ENCODE measurements around the gene SPDEF. TPM values are rescaled to one million over a fixed set of nuclear protein-coding genes. Genes with fewer than 3 reads are reported as not detected.

Gene SPDEF
- polyA plus RNA-seq, 2 of the 4 experiments (the other 2 are of a cell fraction): 4.3 to 5.4 TPM

DNA sequence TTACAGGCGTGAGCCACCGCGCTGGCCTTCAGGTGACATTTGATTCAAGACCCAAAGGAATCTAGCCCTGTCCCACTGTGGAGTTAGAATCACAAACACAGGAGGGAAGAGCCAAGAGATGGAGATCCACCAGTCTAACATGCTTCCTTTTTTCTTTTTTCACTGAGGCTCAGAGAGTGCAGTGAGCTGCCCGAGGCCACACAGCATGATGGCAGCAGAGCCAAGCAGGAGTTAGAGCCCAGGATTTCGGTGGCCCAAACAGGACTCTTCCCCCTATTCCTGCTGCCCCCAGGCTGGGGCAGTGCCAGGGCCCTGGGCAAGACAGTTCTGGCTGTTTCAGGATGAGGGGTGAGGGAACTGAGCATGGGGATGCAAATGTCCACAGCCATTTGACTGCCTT is 8.1 kb upstream of the SPDEF start:
- CTCF ChIA-PET: interaction anchor here (1.1 kb wide), 1 partner anchor 15 kb away, joined by 3 read pairs; no protein-coding TSS in a partner anchor
- FAIRE-seq: no peak
- ATAC-seq: no peak

DNA sequence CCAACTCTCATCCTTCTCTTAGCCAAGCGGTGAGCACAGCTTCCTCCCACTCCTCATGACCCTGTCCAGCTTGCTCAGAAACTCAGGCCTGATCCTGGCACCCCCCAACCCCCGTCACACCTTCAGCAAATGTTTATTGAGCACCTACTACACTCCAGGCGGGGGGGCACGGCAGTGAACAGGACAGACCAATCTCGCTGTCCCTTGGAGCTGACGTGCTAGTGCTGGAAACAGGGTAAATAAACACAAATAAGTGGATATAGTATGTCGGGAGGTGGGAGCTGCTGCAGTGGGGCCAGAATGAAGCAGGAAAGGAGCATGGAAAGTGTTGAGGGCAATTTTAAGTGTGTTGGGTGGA is 7.4 kb upstream of the SPDEF start:
- ATAC-seq (no peak), DNase-seq (ENCODE audit: low read depth in 1 of 2, low spot score in 1 of 2) (no peak), FAIRE-seq (no peak)
- peak overlapping the region in 1 of 2 experiments; percentile 2; a peak in 1 of 6 replicates for H3K27ac ChIP-seq
- ChIA-PET CTCF (interaction anchor here (0.6 kb wide), 1 partner anchor 45 kb away, joined by 5 read pairs; no protein-coding TSS in a partner anchor), POLR2A (no interaction called here)
- no peak overlapping the region for H3K4me2 ChIP-seq
- TF ChIP-seq, protein P1, sequence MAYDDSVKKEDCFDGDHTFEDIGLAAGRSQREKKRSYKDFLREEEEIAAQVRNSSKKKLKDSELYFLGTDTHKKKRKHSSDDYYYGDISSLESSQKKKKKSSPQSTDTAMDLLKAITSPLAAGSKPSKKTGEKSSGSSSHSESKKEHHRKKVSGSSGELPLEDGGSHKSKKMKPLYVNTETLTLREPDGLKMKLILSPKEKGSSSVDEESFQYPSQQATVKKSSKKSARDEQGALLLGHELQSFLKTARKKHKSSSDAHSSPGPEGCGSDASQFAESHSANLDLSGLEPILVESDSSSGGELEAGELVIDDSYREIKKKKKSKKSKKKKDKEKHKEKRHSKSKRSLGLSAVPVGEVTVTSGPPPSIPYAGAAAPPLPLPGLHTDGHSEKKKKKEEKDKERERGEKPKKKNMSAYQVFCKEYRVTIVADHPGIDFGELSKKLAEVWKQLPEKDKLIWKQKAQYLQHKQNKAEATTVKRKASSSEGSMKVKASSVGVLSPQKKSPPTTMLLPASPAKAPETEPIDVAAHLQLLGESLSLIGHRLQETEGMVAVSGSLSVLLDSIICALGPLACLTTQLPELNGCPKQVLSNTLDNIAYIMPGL (CRISPR knock-in tag; IDR thresholded peaks at IDR 0.05; ENCODE audit: borderline replicate concordance): no peak
- TF ChIP-seq HOXB13 (CRISPR knock-in tag; IDR thresholded peaks at IDR 0.05; ENCODE audit: low read depth) (no peak), CEBPB (IDR thresholded peaks at IDR 0.05) (no peak), MYC (IDR thresholded peaks at IDR 0.05; ENCODE audit: borderline replicate concordance, low read length) (no peak), CBX8 (IDR thresholded peaks at IDR 0.05) (no peak)
- TF ChIP-seq, protein P2, sequence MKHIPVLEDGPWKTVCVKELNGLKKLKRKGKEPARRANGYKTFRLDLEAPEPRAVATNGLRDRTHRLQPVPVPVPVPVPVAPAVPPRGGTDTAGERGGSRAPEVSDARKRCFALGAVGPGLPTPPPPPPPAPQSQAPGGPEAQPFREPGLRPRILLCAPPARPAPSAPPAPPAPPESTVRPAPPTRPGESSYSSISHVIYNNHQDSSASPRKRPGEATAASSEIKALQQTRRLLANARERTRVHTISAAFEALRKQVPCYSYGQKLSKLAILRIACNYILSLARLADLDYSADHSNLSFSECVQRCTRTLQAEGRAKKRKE (CRISPR knock-in tag; IDR thresholded peaks at IDR 0.05; ENCODE audit: low read depth): no peak
- peaks cover 17% of the 10 kb centered on the region; the same call in 2 of the 3 replicates for H3K4me1 ChIP-seq
- WGBS (ENCODE audit: missing lambda C conversion rate): 65% methylated on average over 7 of the region's 7 CpGs
- H3K4me3 ChIP-seq: no peak overlapping the region
- H3K9me3 ChIP-seq: no peaks in the 10 kb centered on the region

More for the DNA sequence above, 8.1 kb upstream of the SPDEF start:
- 87% methylated on average over 5 of the region's 5 CpGs for WGBS (ENCODE audit: missing lambda C conversion rate)
- DNase-seq (ENCODE audit: low read depth in 1 of 2, low spot score in 1 of 2): no peak
- POLR2A ChIA-PET: interaction anchor here (0.6 kb wide), 1 partner anchor 575 kb away, joined by 3 read pairs; no protein-coding TSS in a partner anchor
- H3K4me1 ChIP-seq: peaks cover 19% of the 10 kb centered on the region; the same call in 2 of the 3 replicates
- no peak for TF ChIP-seq KDM5A (IDR thresholded peaks at IDR 0.05)
- no peak for TF ChIP-seq KDM1A (IDR thresholded peaks at IDR 0.05; ENCODE audit: low read depth)
- TF ChIP-seq PHF8 (IDR thresholded peaks at IDR 0.05; ENCODE audit: borderline replicate concordance, low read depth): no peak
- TF ChIP-seq, protein P3, sequence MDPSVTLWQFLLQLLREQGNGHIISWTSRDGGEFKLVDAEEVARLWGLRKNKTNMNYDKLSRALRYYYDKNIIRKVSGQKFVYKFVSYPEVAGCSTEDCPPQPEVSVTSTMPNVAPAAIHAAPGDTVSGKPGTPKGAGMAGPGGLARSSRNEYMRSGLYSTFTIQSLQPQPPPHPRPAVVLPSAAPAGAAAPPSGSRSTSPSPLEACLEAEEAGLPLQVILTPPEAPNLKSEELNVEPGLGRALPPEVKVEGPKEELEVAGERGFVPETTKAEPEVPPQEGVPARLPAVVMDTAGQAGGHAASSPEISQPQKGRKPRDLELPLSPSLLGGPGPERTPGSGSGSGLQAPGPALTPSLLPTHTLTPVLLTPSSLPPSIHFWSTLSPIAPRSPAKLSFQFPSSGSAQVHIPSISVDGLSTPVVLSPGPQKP (IDR thresholded peaks at IDR 0.05; ENCODE audit: low read depth, low read length): no peak
- no peak for TF ChIP-seq FOSL2 (IDR thresholded peaks at IDR 0.05)
- no peak for TF ChIP-seq FOSL2 (CRISPR knock-in tag; IDR thresholded peaks at IDR 0.05)
- no peak for TF ChIP-seq CHD4 (IDR thresholded peaks at IDR 0.05; ENCODE audit: borderline replicate concordance)
- no peak for TF ChIP-seq RARB (CRISPR knock-in tag; IDR thresholded peaks at IDR 0.05)
- peak; percentile 9 for TF ChIP-seq ZFP36 (IDR thresholded peaks at IDR 0.05; ENCODE audit: borderline replicate concordance, partially characterized antibody)
- no peaks in the 10 kb centered on the region for H3K9me3 ChIP-seq
- H3K27ac ChIP-seq: no peak overlapping the region
- no peak overlapping the region for H3K4me3 ChIP-seq
- no peak overlapping the region for H3K4me2 ChIP-seq

DNA sequence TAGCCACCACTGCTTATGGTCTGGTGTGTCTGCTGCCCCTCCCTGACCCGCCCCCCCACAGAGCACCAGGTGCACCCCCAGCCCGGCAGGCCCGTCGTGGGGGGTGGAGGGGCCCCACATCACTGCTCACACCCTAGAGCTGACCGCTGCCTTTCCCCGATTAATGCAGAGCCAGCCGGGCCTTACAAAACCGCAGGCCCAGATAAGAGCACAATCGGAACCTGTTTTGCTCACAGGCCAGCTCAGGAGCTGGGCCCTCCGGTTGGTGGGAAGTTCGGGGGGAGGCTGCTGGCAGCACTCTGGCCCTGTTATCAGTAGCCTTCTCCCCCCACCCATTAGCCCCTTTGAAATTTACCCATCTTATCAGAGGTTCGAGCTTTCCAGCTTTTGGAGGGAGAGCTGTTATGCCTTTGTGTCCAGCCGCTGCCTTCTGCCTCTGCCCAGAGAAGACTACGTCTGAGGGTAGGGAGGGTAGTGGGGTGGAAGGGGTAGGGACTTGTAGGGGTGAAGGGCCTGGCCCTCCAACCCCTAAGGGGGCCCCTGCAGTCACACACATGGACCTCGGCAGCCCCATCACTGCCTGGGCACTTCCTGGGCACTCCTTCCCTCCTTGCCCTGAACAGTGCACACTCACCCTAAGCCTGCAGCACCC is 6.9 kb upstream of the SPDEF start:
- no peak for ATAC-seq
- CTCF ChIA-PET: interaction anchor here (0.6 to 1.1 kb wide), 2 partner anchors 45 to 46 kb away, joined by 3 to 5 read pairs; no protein-coding TSS in a partner anchor
- TF ChIP-seq FOSL2 (IDR thresholded peaks at IDR 0.05) (no peak), FOSL2 (CRISPR knock-in tag; IDR thresholded peaks at IDR 0.05) (no peak), NPAS2 (CRISPR knock-in tag; IDR thresholded peaks at IDR 0.05; ENCODE audit: borderline replicate concordance) (no peak), MYC (IDR thresholded peaks at IDR 0.05; ENCODE audit: borderline replicate concordance, low read length) (no peak), POLR2AphosphoS2 (conservative IDR thresholded peaks at IDR 0.05; ENCODE audit: low read length) (no peak), BHLHE40 (IDR thresholded peaks at IDR 0.05; ENCODE audit: low read depth, low read length) (no peak), ESRRA (IDR thresholded peaks at IDR 0.05; ENCODE audit: borderline replicate concordance, low read length) (no peak), HOXB13 (CRISPR knock-in tag; IDR thresholded peaks at IDR 0.05; ENCODE audit: low read depth) (no peak), JUNB (IDR thresholded peaks at IDR 0.05) (no peak), POLR2A (IDR thresholded peaks at IDR 0.05; ENCODE audit: low read length) (no peak), ZC3H11A (IDR thresholded peaks at IDR 0.05) (no peak), PHF8 (IDR thresholded peaks at IDR 0.05; ENCODE audit: borderline replicate concordance, low read depth) (no peak), SREBF2 (IDR thresholded peaks at IDR 0.05) (no peak), FOSB (CRISPR knock-in tag; IDR thresholded peaks at IDR 0.05) (no peak)
- TF ChIP-seq, protein P4, sequence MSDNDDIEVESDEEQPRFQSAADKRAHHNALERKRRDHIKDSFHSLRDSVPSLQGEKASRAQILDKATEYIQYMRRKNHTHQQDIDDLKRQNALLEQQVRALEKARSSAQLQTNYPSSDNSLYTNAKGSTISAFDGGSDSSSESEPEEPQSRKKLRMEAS (IDR thresholded peaks at IDR 0.05): no peak
- TF ChIP-seq, protein P5, sequence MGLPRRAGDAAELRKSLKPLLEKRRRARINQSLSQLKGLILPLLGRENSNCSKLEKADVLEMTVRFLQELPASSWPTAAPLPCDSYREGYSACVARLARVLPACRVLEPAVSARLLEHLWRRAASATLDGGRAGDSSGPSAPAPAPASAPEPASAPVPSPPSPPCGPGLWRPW (IDR thresholded peaks at IDR 0.05): no peak
- POLR2A ChIA-PET: no interaction called here
- no peak for FAIRE-seq
- H3K9me3 ChIP-seq: peaks cover 4% of the 10 kb centered on the region; the same call in 1 of the 3 replicates
- H3K4me3 ChIP-seq: no peak overlapping the region
- no peak overlapping the region for H3K4me2 ChIP-seq
- 83% methylated on average over 8 of the region's 15 CpGs for WGBS (ENCODE audit: missing lambda C conversion rate)
- DNase-seq (ENCODE audit: low read depth in 1 of 2, low spot score in 1 of 2): no peak
- peak overlapping the region in 1 of 2 experiments; percentile 2; a peak in 1 of 6 replicates for H3K27ac ChIP-seq
- peaks cover 11% of the 10 kb centered on the region; the same call in 2 of the 3 replicates for H3K4me1 ChIP-seq

Measured in A549 (cell line).